ENCODE measurements around the gene NTNG1. TPM values are rescaled to one million over a fixed set of nuclear protein-coding genes. Genes with fewer than 3 reads are reported as not detected.

Gene NTNG1
- total RNA-seq, 3 donors from 2014 or later (not counting 1 experiment from before 2014, with no cell fraction given): 0.58 TPM; not detected in 2

GRCh38 chr1:107479865-107480350 is 339.1 kb downstream of the NTNG1 start:
- no peaks in the 10 kb centered on the region for H3K36me3 ChIP-seq (ENCODE audit: control insufficient read depth, insufficient read depth, low read length)
- intact Hi-C loops (cut with micrococcal nuclease): no loop called here
- H3K27ac ChIP-seq (ENCODE audit: low read length): no peak overlapping the region
- H3K4me1 ChIP-seq (ENCODE audit: control insufficient read depth, insufficient read depth, low read length): peaks cover 6% of the 10 kb centered on the region
- TF ChIP-seq, protein P1, sequence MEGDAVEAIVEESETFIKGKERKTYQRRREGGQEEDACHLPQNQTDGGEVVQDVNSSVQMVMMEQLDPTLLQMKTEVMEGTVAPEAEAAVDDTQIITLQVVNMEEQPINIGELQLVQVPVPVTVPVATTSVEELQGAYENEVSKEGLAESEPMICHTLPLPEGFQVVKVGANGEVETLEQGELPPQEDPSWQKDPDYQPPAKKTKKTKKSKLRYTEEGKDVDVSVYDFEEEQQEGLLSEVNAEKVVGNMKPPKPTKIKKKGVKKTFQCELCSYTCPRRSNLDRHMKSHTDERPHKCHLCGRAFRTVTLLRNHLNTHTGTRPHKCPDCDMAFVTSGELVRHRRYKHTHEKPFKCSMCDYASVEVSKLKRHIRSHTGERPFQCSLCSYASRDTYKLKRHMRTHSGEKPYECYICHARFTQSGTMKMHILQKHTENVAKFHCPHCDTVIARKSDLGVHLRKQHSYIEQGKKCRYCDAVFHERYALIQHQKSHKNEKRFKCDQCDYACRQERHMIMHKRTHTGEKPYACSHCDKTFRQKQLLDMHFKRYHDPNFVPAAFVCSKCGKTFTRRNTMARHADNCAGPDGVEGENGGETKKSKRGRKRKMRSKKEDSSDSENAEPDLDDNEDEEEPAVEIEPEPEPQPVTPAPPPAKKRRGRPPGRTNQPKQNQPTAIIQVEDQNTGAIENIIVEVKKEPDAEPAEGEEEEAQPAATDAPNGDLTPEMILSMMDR (IDR thresholded peaks at IDR 0.05): no peak
- Mint-ChIP-seq H3K27ac (no peak overlapping the region), H3K36me3 (no peaks in the 10 kb centered on the region), H3K4me3 (no peak overlapping the region), H3K27me3 (ENCODE audit: low read depth in 2 of 2) (peaks cover 16 to 50% of the 10 kb centered on the region in 2 donors), H3K9me3 (no peaks in the 10 kb centered on the region), H3K4me1 (peaks cover 10% of the 10 kb centered on the region in 2 donors)
- H3K9me3 ChIP-seq (ENCODE audit: control insufficient read depth, insufficient read depth, low read length): no peaks in the 10 kb centered on the region
- ATAC-seq: no peak
- peaks cover 6% of the 10 kb centered on the region for H3K27me3 ChIP-seq (ENCODE audit: control insufficient read depth, insufficient read depth, low read length)
- 86% methylated on average over 11 of the region's 11 CpGs for WGBS (ENCODE audit: insufficient coverage)
- no peak overlapping the region for H3K4me3 ChIP-seq (ENCODE audit: low read length)
- DNase-seq: no peak

DNA sequence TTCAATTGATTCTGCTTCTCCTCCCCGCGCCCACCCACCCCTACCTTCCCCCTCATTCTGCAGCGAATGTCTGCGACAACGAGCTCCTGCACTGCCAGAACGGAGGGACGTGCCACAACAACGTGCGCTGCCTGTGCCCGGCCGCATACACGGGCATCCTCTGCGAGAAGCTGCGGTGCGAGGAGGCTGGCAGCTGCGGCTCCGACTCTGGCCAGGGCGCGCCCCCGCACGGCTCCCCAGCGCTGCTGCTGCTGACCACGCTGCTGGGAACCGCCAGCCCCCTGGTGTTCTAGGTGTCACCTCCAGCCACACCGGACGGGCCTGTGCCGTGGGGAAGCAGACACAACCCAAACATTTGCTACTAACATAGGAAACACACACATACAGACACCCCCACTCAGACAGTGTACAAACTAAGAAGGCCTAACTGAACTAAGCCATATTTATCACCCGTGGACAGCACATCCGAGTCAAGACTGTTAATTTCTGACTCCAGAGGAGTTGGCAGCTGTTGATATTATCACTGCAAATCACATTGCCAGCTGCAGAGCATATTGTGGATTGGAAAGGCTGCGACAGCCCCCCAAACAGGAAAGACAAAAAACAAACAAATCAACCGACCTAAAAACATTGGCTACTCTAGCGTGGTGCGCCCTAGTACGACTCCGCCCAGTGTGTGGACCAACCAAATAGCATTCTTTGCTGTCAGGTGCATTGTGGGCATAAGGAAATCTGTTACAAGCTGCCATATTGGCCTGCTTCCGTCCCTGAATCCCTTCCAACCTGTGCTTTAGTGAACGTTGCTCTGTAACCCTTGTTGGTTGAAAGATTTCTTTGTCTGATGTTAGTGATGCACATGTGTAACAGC is 339.9 kb downstream of the NTNG1 start:
- Mint-ChIP-seq H3K4me3 (no peak overlapping the region), H3K4me1 (peaks cover 10% of the 10 kb centered on the region in 2 donors), H3K36me3 (no peaks in the 10 kb centered on the region), H3K27me3 (ENCODE audit: low read depth in 2 of 2) (peaks cover 16 to 41% of the 10 kb centered on the region in 2 donors), H3K27ac (no peak overlapping the region), H3K9me3 (no peaks in the 10 kb centered on the region)
- Histone ChIP-seq H3K36me3 (ENCODE audit: control insufficient read depth, insufficient read depth, low read length) (no peaks in the 10 kb centered on the region), H3K27ac (ENCODE audit: low read length) (no peak overlapping the region), H3K4me3 (ENCODE audit: low read length) (peak overlapping the region; percentile 4), H3K4me1 (ENCODE audit: control insufficient read depth, insufficient read depth, low read length) (peaks cover 6% of the 10 kb centered on the region), H3K27me3 (ENCODE audit: control insufficient read depth, insufficient read depth, low read length) (peaks cover 6% of the 10 kb centered on the region), H3K9me3 (ENCODE audit: control insufficient read depth, insufficient read depth, low read length) (no peaks in the 10 kb centered on the region)
- 32% methylated on average over 37 of the region's 37 CpGs for WGBS (ENCODE audit: insufficient coverage)
- TF ChIP-seq, protein P1 (IDR thresholded peaks at IDR 0.05): no peak
- intact Hi-C loops (cut with micrococcal nuclease): no loop called here
- DNase-seq (no peak), ATAC-seq (peak in 1 of 3 donors; percentile 57)

- TF ChIP-seq, protein P1 (IDR thresholded peaks at IDR 0.05): no peak
- Histone ChIP-seq H3K9me3 (ENCODE audit: control insufficient read depth, insufficient read depth, low read length) (no peaks in the 10 kb centered on the region), H3K27ac (ENCODE audit: low read length) (no peak overlapping the region), H3K27me3 (ENCODE audit: control insufficient read depth, insufficient read depth, low read length) (peaks cover 6% of the 10 kb centered on the region), H3K4me1 (ENCODE audit: control insufficient read depth, insufficient read depth, low read length) (peaks cover 6% of the 10 kb centered on the region), H3K4me3 (ENCODE audit: low read length) (no peak overlapping the region), H3K36me3 (ENCODE audit: control insufficient read depth, insufficient read depth, low read length) (no peaks in the 10 kb centered on the region)
- no peak for ATAC-seq
- Mint-ChIP-seq H3K36me3 (no peaks in the 10 kb centered on the region), H3K27ac (no peak overlapping the region), H3K9me3 (no peaks in the 10 kb centered on the region), H3K4me1 (peaks cover 10% of the 10 kb centered on the region in 2 donors), H3K27me3 (ENCODE audit: low read depth in 2 of 2) (peaks cover 16 to 30% of the 10 kb centered on the region in 2 donors), H3K4me3 (no peak overlapping the region)
- 93% methylated on average over 3 of the region's 3 CpGs for WGBS (ENCODE audit: insufficient coverage)
- DNase-seq: no peak
- intact Hi-C loops (cut with micrococcal nuclease): no loop called here
These were observed 341.0 kb downstream of the NTNG1 start for GRCh38 chr1:107481756-107482384.
